GM18502 (cell line): ENCODE results near the gene TMC5.
"Not testable (repeated sequence)": the region's sequence is repeated elsewhere in the genome, so short reads cannot be mapped to it uniquely, and the experiment has no call there.

Experiments used
- ATAC-seq: cut with Tn5 transposase; IDR thresholded peaks from one replicate; pipeline ENCODE4 v1.9.1; 2021; ENCODE audit warnings: mild to moderate bottlenecking; ENCODE audit not compliant: unreplicated experiment, poor library complexity

TMC5 gene

DNA sequence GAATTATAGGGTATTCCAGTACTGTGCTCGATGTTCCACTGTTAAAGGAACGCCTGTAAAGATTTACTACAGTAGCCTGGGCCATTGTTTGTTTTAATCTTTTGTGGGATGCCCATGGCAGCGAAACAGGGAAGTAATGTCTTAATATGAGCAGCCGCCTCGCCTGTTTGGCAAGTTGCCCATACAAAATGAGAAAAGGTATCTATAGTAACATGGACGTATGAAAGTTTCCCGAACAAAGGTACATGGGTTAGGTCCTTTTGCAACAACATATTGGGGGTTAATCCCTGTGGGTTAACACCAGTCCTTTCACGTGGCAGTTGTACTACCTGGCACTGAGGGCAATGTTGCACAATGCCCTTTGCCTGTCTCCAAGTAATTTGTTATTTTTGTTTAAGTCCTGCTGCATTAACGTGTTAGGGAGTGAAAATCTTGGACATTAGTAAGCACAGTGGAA is 21.1 kb upstream of the TMC5 start:
- no peak for ATAC-seq

DNA sequence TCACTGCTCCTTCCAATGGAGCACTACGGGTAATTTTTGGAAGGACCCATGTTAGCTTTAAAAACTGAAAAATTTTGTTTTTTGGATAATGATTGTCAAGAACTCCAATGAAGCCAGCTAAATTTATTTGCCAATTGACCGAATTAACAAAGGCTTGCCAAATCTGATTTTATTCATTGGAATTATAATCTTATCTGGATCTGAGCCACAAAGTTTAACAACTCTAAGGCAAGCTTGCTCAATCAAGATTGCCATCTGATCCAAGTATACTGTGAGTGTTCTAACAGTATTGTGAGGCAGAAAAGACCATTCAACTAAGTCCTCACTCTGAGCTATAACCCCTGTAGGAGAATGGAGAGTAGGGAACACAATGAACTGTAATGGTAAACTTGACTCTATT is 20.3 kb upstream of the TMC5 start:
- not testable (repeated sequence) for ATAC-seq

DNA sequence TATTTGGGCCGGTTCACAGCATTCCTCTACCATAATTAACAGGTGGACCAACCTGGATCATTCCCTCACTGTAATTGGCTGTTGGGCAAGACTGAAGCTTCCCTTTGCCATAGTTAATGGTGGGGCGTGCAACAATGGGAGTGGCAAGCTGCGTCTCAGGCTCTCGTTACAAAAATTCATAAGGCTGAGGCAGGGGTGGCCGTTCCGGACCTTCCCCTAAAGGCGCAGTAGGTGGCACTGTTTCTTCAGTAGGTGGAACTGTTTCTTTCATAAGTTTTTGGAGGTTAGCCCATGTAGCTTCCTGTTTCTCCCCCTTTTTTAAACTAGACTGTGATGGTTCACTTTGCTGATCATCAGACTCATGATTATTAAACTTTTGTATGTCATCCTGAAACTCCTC is 17.0 kb upstream of the TMC5 start:
- ATAC-seq = no peak

DNA sequence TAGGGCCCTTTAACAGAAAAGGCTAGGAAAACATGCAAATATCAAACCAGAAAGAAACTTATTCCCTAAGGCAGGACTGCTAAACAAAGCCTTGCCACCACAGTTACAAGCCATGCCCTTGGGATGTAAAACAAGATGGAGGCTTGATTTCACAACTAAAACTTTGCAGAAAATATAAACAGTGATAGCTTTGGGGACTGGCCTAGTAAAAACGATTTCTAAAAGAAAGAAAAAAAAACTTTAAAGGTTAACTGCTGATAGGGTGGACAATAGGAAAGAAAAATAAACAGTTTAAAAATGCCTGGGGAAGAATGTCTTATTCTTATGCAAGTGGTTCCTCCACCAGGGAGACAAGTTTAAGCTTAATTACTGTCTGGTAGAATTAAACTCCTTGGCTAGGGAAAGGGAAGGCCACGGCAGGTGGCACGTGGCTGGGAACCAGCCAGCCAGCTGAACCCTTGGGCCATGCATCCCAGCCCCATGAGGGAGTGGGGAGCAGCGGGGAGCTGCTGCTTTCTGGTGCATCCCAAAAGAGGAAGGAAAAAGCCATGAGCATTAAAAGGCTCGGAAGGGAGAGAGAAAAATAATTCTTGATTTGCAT is 10.7 kb upstream of the TMC5 start:
- ATAC-seq = no peak

DNA sequence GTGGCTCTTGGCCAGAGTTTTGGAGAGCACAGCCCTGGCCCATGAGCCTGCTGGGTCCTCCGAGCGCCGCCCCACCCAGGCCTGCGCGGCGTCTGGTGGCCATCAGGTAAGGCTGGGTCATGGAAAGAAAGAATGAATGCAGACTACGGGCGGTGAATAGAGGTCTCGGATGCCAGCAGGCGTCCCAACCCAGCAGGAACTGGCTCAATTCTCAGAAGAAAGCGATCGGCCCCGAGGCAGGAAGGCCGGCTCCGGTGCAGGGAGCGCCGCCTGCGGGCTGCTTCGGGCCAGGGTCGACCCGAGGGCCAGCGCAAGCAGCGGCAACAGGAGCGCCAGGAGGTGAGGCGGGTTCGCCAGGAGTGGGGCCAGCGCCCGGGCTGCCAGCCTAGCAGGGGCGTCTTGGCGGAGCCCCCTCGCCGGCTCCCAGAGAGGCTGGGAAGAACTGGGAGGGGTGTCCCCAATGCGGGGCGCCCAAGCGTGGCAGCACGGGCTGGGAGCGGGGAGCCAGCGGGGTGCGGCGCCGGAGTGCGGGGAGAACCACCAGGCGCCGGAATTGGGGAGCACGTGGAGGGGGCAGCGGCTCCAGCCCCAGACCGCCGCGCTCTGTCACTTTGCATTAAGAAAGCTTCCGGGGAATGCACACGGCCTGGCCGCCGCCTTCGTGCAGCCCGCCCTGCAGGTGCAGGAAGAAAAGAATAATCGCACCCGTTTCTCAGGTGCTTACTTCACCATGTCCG is 7.1 kb upstream of the TMC5 start:
- no peak for ATAC-seq

DNA sequence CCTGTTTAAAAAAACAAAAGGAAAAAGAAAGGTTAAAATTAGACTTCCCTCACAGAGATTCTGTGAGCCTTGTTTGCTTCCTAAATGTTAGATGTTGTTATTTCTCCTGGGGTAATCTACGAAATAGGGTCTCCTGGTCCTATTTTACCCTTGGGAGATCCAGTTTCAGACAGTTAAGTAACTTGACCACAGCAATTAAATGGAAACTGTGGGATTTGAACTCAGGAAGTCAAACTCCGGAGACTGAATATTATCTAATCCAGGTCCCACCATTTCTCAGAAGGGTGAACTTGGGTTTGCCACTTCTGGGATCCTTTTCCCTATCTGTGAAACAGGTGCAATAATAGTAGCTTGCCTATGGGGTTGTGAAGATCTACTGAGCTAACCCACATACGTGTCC is 6.4 kb upstream of the TMC5 start:
- no peak for ATAC-seq

DNA sequence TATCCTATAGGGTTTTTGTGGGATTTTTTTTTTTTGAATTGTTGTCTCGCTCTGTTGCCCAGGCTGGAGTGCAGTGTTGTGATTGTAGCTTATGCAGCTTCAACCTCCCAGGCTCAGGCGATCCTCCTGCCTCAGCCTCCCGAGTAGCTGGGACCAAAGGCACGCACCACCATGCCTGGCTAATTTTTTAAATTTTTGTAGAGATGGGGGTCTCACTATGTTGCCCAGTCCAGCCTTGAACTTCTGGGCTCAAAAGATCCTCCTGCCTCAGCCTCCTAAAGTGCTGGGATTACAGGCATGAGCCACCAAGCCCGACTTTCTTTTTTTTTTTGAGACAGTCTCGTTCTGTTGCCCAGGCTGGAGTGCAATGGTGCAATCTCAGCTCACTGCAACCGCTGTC is 5.6 kb upstream of the TMC5 start:
- not testable (repeated sequence) for ATAC-seq

DNA sequence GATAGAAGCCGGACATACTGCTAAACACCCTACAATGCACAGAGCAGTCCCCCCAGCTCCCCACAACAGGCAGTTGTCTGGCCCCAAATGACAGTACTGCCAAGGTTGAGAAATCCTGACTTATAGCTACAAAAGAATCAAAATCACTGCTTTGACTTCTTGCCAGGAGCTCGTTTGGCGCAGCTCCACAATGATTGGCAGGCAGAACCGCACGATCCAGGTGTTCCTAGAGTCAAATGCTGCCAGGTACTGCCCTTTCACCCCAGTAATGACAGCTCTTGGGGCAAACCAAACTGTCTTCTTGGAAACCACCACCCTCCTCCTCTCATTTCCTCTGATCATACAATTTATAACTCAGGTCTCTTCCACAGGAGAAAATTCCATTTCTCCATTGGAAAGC is 2.2 kb upstream of the TMC5 start:
- no peak for ATAC-seq

DNA sequence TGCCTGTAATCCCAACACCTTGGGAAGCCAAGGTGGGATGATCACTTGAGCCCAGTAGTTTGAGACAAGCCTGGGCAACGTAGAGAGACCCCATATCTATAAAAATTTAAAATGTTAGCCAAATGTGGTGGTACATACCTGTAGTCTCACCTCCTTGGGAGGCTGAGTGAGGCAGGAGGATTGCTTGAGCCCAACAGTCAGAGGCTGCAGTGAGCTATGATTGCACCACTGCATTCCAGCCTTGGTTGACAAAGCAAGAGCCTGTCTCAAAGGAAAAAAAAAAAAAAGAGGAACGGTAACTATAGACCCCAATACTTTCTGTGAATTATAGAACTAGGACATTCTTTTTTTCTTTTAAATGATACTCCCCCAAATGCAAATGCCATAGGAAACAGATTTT is 1.8 kb upstream of the TMC5 start:
- no peak for ATAC-seq

DNA sequence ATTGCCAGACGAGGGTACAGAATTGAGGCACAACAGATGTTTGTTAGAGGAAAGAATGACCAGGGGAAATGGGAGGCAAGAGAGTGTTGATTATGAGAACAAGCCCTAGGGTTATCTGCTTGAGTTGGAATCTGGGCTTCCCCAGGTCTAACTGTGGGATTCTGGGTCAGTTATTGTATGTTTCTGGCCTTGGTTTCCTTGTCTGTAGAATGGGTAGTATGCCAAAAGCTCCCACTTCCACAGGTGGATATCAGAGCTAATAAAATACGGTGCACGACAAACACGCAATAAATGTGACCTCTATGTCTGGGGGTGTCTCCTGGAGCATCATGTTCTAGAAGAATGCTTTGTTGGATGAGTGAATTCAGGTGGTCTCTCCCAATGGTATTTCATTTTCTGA is 517 bp downstream of the TMC5 start:
- no peak for ATAC-seq

DNA sequence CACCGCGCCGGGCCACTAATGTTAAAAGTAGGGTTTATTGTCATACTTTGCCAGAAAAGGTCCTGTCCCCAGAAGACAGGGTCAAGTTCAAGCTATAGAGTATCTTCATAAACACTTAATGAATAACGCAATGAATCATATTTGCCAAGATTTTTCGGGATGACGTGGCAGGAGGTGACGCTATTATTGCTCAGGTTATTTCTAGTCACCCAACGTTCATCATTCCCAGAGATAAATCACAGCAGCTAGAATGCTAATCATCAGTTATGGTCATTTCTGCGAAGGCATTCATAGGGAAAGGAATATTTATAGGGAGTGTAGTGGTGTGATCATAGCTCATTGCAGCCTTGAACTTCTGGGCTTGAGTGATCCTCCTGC is 2.0 kb downstream of the TMC5 start:
- ATAC-seq = no peak

DNA sequence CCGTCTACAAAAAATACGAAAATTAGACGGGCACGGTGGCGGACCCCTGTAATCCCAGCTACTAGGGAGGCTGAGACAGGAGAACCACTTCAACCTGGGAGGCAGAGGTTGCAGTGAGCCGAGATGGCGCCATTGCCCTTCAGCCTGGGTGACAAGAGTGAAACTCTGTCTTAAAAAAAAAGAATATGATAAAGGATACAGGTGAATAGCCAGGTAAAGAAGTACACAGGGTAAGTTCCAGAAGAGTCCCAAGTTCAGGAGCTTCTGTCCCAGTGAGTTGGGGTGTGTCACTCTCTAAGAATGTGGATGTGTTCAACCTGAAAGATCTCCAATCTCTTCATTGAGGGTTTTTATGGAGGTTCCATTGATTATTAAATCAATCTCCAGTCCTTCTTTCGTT is 6.8 kb downstream of the TMC5 start:
- ATAC-seq = no peak

DNA sequence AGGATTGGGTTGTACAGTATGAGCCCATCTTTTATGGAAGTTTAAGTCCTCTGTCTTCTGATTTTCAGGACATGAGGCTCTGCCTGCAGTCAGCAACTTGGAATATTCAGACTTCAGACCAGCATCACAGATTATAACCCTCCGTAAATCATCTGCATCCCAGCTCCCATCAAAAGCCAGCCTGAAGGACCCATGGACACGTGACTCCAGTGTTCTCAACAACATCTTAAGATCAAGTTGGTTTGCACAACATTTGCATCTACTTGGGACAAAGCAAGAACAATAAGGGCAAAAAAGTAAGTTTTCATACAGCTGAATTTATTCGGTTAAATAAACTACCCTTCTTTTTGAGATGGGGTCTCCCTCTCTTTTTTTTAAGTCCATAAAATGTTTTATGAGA is 12.7 kb downstream of the TMC5 start:
- ATAC-seq = no peak

DNA sequence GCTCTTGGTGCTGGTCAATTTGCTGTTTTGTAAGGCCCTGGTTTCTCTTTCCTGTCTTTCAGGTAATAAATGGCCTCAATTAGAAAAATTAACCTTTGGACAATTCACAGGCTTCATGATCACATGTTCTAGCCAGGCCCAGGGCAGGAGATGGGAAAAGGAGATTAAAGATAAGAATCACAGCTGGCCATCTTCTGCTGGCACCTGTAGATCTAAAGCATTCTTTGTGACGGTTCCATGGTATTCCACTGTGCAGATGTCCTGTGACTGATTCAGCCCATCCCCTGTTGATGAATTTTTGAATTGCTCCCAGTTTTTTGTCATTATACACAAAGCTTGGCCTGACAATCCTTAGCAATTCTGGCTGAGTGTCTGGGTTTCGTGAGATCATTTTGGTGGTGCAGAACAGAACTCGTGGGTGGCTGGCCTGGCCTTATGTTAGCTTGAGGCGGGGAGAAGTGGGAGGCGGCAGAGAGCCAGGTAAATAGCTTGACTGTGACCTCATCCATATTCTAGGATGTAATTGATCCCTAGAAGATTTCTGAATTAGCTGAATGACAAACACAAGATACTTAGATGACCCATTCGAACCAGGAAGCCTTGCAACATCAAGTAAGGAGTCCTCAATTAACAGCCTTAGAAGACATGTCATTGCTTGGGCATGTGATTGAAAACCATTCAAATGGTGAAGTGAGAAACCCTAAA is 14.1 kb downstream of the TMC5 start:
- ATAC-seq = no peak

DNA sequence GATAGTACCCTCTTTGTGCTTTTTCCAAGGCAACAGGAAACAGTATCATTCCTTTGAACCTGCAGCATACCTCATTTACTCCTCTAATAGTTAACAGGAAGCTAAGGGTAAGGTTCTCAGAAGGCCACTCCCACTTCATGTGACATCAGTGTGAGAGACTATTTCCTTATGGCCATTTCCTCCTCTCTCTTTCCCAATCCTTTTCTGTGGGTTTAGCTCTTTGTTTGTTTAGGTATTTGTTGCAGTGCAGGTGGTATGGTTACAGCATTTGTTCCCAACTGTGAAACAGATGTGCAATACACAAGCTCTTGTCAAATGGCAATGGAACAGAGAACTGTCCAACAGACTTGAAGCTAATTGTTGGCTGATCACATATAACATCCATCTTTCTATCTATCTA is 14.7 kb downstream of the TMC5 start:
- no peak for ATAC-seq

DNA sequence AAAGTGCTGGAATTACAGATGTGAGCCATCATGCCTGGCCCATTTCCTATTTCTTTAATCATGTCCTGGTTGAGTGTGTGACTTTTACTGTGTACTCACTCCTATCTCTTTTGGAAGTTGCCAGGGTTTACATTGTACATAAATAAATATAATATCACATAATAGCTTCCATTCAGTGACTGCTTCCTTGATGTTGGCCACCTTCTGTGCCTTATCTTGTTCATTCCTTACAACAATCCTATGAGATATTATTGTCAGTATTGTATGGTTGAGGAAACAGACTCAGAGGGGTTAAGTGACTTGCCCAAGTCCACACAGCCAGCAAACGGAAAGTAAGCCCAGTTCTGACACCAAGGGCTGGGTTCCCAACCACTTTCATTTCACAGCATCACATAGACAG is 16.9 kb downstream of the TMC5 start:
- ATAC-seq = no peak

DNA sequence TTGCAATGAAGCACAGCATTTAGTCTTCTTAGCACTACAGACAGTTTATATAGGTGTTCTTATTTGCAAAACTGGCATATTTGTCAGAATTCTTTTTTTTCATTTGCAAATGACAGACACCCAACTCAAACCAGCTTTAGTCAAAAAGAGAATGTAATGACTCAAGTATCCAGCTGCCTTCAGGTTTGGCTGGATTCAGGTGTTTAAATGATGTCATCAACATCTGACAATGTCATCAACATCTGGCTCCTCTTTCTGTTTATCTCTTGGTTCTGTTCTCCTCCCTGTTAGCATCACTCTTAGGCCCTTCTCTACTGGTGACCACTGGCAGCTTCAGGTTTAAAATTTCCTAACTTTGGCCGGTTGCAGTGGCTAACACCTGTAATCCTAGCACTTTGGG is 18.9 kb downstream of the TMC5 start:
- ATAC-seq = no peak

DNA sequence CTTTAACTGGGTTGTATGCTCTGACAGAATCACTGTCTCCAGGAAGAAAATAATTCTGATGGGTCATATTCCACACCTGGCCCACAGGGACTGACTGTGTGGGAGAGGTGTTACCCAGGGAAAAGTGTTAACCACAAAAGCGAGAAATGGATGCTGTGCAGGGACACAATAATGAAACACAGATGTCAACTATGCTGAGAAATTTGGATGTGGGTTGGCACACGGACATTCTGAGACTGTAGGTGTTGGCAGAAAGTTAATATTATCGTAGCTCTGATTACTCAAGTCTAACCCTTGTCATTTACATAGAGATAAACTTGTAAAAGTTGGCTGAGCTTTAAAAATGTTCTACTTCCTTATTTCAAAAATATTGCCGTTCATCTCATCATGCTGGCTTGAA is 19.6 kb downstream of the TMC5 start:
- ATAC-seq = no peak

DNA sequence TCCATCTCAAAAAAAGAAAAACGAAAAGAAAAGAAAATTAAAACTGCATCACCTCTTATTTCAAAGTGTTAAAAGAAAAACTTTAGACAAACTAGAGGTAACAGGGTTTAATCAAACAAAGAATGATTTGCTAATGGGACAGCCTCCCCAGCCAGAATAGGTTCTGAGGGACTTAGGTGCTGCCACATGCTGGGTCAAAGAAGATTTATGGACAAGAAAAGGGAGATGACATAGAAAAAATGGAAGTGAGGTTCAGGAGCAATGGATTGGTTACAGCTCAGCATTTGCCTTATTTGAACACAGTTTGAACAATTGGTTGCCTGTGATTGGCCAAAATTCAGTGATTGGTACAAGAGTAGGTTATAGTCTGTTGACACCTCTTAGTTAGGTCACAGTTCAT is 21.1 kb downstream of the TMC5 start:
- no peak for ATAC-seq

DNA sequence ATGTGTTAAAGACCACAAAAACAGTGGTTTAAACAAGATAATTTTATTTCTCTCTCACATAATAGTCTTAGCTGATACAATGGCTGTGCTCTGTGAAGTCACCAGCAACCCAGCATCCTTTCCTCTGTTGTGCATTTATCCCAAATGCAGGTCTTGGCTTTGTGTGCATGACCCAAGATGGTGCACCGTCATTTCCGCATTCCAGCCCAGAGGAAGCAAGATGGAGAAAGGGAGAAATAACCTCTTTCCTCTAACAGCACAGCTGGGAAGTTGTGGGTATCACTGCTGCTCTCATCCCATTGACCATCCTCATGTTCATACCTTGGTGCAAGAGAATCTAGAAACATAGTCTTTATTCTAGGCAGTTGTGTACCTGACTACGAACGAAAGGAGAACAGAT is 21.8 kb downstream of the TMC5 start:
- ATAC-seq = no peak

DNA sequence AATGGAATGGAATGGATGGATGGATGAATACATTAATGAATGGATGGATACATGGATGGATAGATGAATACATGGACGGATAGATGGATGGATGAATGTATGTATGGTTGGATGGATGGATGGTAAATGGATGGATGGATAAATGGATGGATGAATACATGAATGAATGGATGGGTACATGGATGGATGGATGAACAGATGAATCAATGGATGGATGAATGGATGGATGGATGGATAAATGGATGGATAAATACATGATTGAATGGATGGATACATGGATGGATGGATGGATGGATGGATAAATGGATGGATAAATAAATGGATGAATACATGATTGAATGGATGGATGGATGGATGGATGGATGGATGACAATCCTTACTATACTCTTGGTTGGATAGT is 26.0 kb downstream of the TMC5 start:
- ATAC-seq = no peak
